HepG2 (cell line): ENCODE results near the gene ARID1A. TPM values are rescaled to one million over a fixed set of nuclear protein-coding genes. Genes with fewer than 3 reads are reported as not detected.
A peak's percentile ranks its signal among the peaks of the same experiment; 100 is the strongest.

Source experiments
- ADNP ChIP-seq: sonication (generic); formaldehyde crosslinking; IDR thresholded peaks from 2 replicates; pipeline ENCODE4 v1.4.0; 2020; ENCODE audit warnings: missing genetic modification reagents
- HMG20A ChIP-seq: IDR thresholded peaks from 2 replicates; pipeline ENCODE4 v1.6.1; 2016; ENCODE audit warnings: borderline replicate concordance
- PRDM10 ChIP-seq: sonication (generic); formaldehyde crosslinking; IDR thresholded peaks from 2 replicates; pipeline ENCODE4 v1.4.0; 2020; ENCODE audit warnings: low read depth, missing genetic modification reagents
- PRDM4 ChIP-seq: sonication (generic); formaldehyde crosslinking; IDR thresholded peaks from 2 replicates; pipeline ENCODE4 v1.9.0; 2021; ENCODE audit warnings: missing genetic modification reagents, borderline replicate concordance
- USF2 ChIP-seq, 2 experiments: sonication (generic) in 1 of 2; formaldehyde crosslinking in 1 of 2; IDR thresholded peaks; 2 replicates each; pipeline versions ENCODE4 v1.5.1 to v1.6.1; 2011 to 2020; ENCODE audit warnings: borderline replicate concordance in 1 of 2, low read depth in 1 of 2, low read length in 1 of 2, mild to moderate bottlenecking in 1 of 2, missing genetic modification reagents in 1 of 2, moderate library complexity in 1 of 2
- WIZ ChIP-seq: sonication (generic); formaldehyde crosslinking; IDR thresholded peaks from 2 replicates; pipeline ENCODE4 v1.5.1; 2020; ENCODE audit warnings: mild to moderate bottlenecking, missing genetic modification reagents
- ZHX2 ChIP-seq, 2 experiments: sonication (generic) in 1 of 2; formaldehyde crosslinking in 1 of 2; IDR thresholded peaks; 2 replicates each; pipeline versions ENCODE4 v1.6.1 to v1.9.0; 2014 to 2022; ENCODE audit warnings: antibody characterized with exemption in 1 of 2, borderline replicate concordance in 1 of 2, inconsistent platforms in 1 of 2, low read depth in 1 of 2, missing genetic modification reagents in 1 of 2
- ZNF292 ChIP-seq: sonication (generic); formaldehyde crosslinking; IDR thresholded peaks from 2 replicates; pipeline ENCODE4 v1.8.1; 2022; ENCODE audit warnings: mild to moderate bottlenecking, low read depth, missing genetic modification reagents, borderline replicate concordance
- ZNF414 ChIP-seq: sonication (generic); formaldehyde crosslinking; IDR thresholded peaks from 2 replicates; pipeline ENCODE4 v1.5.0; 2020; ENCODE audit warnings: missing genetic modification reagents
- ZNF484 ChIP-seq: sonication (generic); formaldehyde crosslinking; IDR thresholded peaks from 2 replicates; pipeline ENCODE4 v1.5.1; 2020; ENCODE audit warnings: mild to moderate bottlenecking, low read depth, missing genetic modification reagents, borderline replicate concordance
- ZNF496 ChIP-seq: sonication (generic); formaldehyde crosslinking; IDR thresholded peaks from 2 replicates; pipeline ENCODE4 v1.8.1; 2023; ENCODE audit warnings: mild to moderate bottlenecking, moderate library complexity, missing genetic modification reagents; ENCODE audit not compliant: insufficient replicate concordance
- polyA plus RNA-seq, 8 experiments: library from polyadenylated mRNA; depleted of rRNA in 3 of 8; stranded (reverse) in 7 of 8; unstranded in 1 of 8; fragments of >200 nt; fragmentation: Illumina TruSeq in 4 of 8; extraction: Trizol in 4 of 8; gene quantifications; 2 replicates each; pipeline versions ENCODE4 v1.2.1 to v1.2.3, GENCODE V29; 2011 to 2016; ENCODE audit warnings: low read depth in 4 of 8, missing spikeins in 1 of 8, mixed read lengths in 1 of 8; ENCODE audit not compliant: insufficient read depth in 1 of 8
- total RNA-seq, 5 experiments: library from RNA; depleted of rRNA; stranded (reverse); fragments of >200 nt; fragmentation: Illumina TruSeq; extraction: Trizol; gene quantifications; 2 replicates each; pipeline ENCODE4 v1.2.3, GENCODE V29; 2016; ENCODE audit warnings: low read depth in 1 of 5

ARID1A gene
- total and polyA plus RNA-seq, 2 of the 13 experiments (the other 11 are each of a cell fraction or from before 2014, with no cell fraction given): 11.9 to 15.9 TPM

- peak; percentile 91 for TF ChIP-seq ZNF414 (CRISPR knock-in tag)
- peak; percentile 72; the same call in 1 of the 2 replicates for TF ChIP-seq ZNF292 (CRISPR knock-in tag)
- TF ChIP-seq WIZ (CRISPR knock-in tag): no peak
- no peak for TF ChIP-seq ADNP (CRISPR knock-in tag)
- TF ChIP-seq USF2 (IDR thresholded peaks at IDR 0.05; ENCODE audit: low read depth, low read length): no peak
- no peak; the same call in 1 of the 2 replicates for TF ChIP-seq USF2 (CRISPR knock-in tag; IDR thresholded peaks at IDR 0.05; ENCODE audit: borderline replicate concordance)
- no peak for TF ChIP-seq ZHX2 (IDR thresholded peaks at IDR 0.05; ENCODE audit: low read depth)
- no peak for TF ChIP-seq ZHX2 (CRISPR knock-in tag; IDR thresholded peaks at IDR 0.05; ENCODE audit: borderline replicate concordance)
- TF ChIP-seq ZNF496 (CRISPR knock-in tag): no peak
- peak; percentile 55 for TF ChIP-seq HMG20A (CRISPR knock-in tag)
- TF ChIP-seq PRDM10 (CRISPR knock-in tag): peak; percentile 82
- TF ChIP-seq ZNF484: no peak
- no peak for TF ChIP-seq PRDM4
These were observed 2.9 kb upstream of the ARID1A start (continued) for GRCh38 chr1:26692793-26693490.
